ENCODE data around the gene ANKRD1.

Gene ANKRD1

DNA sequence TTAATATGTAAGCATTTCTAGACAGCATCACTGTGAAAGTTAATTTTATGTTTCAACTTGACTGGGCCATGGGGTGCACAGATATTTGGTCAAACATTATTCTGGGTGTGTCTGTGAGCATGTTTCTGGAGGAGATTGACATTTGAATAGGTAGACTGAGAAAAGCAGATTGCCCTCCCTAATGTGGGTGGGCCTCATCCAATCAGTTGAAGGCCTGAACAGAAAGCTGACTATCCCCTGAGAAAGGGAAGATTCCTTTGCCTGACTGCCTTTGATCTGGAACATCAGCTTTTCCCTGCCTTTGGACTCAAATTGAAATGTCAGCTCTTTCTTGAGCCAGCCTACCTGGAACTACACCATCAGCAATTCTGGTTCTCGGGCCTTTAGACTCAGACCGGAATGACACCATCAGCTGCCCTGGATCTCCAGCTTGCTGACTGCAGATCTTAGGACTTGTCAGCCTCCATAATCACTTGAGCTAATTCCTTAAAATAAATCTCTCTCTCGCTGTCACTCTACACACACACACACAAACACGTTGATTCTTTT is 54.8 kb downstream of the ANKRD1 start:
- Histone ChIP-seq H3K27me3 (ENCODE audit: insufficient read depth, low read length, poor library complexity) (peaks cover 25% of the 10 kb centered on the region), H3K4me3 (ENCODE audit: low read depth in 1 of 2, low read length in 2 of 2) (no peak overlapping the region), H4K20me1 (ENCODE audit: insufficient read depth, low read length) (no peaks in the 10 kb centered on the region), H3K27ac (ENCODE audit: low read length) (no peak overlapping the region), H3K9ac (ENCODE audit: low read depth, low read length) (no peak overlapping the region), H3K4me2 (ENCODE audit: insufficient read depth, low read length) (no peak overlapping the region), H3K36me3 (ENCODE audit: insufficient read depth, low read length) (no peaks in the 10 kb centered on the region), H3K79me2 (ENCODE audit: insufficient read depth, low read length) (no peaks in the 10 kb centered on the region), H3K4me1 (ENCODE audit: insufficient read depth, low read length) (peaks cover 1% of the 10 kb centered on the region), H2AFZ (ENCODE audit: low read depth, low read length) (no peak overlapping the region), H3K9me3 (ENCODE audit: insufficient read depth, low read length, severe bottlenecking) (peaks cover 4% of the 10 kb centered on the region)
- ATAC-seq (ENCODE audit: insufficient read depth, low read depth) = no peak
- TF ChIP-seq CTCF (IDR thresholded peaks at IDR 0.05; ENCODE audit: borderline replicate concordance, extremely low read depth, low read length, poor library complexity, severe bottlenecking) (no peak), EZH2 (IDR thresholded peaks at IDR 0.05; ENCODE audit: borderline replicate concordance, low read depth, low read length, severe bottlenecking) (no peak)
- DNase-seq = no peak

DNA sequence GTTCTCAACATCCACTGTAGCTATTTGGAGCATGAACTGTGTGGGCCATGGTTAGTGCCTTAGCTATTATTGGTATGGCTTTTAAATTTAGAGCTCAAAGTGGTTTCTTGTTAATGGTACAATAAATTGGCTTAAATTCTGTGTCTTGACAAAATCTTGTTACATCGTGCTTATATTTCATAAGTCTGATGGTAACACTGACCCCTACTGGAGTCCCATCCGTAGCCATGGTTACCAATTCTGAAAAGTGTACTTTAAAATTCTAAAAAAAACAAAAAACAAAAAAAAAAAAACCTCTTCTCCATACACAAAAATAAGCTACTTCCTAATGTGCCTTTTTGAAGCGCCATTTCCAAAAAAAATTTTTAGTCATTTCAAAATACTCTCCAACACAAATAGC is 55.5 kb downstream of the ANKRD1 start:
- DNase-seq (no peak), ATAC-seq (ENCODE audit: insufficient read depth, low read depth) (no peak)
- H3K79me2 ChIP-seq (ENCODE audit: insufficient read depth, low read length) = no peaks in the 10 kb centered on the region
- no peaks in the 10 kb centered on the region for H3K36me3 ChIP-seq (ENCODE audit: insufficient read depth, low read length)
- TF ChIP-seq CTCF (IDR thresholded peaks at IDR 0.05; ENCODE audit: borderline replicate concordance, extremely low read depth, low read length, poor library complexity, severe bottlenecking) = peak; percentile 34
- TF ChIP-seq EZH2 (IDR thresholded peaks at IDR 0.05; ENCODE audit: borderline replicate concordance, low read depth, low read length, severe bottlenecking) = no peak
- no peaks in the 10 kb centered on the region for H4K20me1 ChIP-seq (ENCODE audit: insufficient read depth, low read length)
- H3K4me2 ChIP-seq (ENCODE audit: insufficient read depth, low read length) = no peak overlapping the region
- H3K4me3 ChIP-seq (ENCODE audit: low read depth in 1 of 2, low read length in 2 of 2) = no peak overlapping the region
- H3K27ac ChIP-seq (ENCODE audit: low read length) = no peak overlapping the region
- no peaks in the 10 kb centered on the region for H3K4me1 ChIP-seq (ENCODE audit: insufficient read depth, low read length)
- peaks cover 32% of the 10 kb centered on the region for H3K27me3 ChIP-seq (ENCODE audit: insufficient read depth, low read length, poor library complexity)
- H3K9ac ChIP-seq (ENCODE audit: low read depth, low read length) = no peak overlapping the region
- peaks cover 4% of the 10 kb centered on the region for H3K9me3 ChIP-seq (ENCODE audit: insufficient read depth, low read length, severe bottlenecking)
- no peak overlapping the region for H2AFZ ChIP-seq (ENCODE audit: low read depth, low read length)

DNA sequence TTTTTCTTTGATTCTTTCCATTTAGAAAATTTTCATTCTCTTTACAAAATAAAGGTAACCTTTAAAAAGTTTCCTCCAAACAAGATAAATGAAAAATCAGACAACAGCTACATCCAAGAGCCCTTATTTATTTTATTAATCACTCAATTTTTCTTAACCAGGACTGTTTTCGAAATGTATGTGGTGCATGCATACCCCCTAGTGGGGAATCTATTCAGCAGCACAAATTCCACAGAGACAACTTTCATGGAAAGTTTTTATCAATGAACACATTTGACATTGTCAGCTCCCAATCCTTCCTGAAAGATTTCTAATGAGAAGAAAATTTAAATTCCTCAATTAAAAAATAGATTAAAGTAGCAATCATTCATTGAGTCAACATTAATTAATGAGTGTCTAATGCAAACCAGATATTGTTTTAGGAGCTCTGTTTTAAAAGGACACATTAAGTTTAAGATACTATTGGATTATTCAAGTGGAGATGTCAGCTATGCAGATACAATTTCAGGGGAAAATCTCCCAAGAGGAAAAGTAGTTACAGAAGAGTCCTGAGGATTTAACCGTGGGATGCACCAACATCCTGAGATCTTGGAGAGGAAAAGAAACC is 57.9 kb downstream of the ANKRD1 start:
- Histone ChIP-seq H4K20me1 (ENCODE audit: insufficient read depth, low read length) (no peaks in the 10 kb centered on the region), H2AFZ (ENCODE audit: low read depth, low read length) (no peak overlapping the region), H3K4me1 (ENCODE audit: insufficient read depth, low read length) (peaks cover 5% of the 10 kb centered on the region), H3K79me2 (ENCODE audit: insufficient read depth, low read length) (no peaks in the 10 kb centered on the region), H3K4me3 (ENCODE audit: low read depth in 1 of 2, low read length in 2 of 2) (no peak overlapping the region), H3K4me2 (ENCODE audit: insufficient read depth, low read length) (no peak overlapping the region), H3K9me3 (ENCODE audit: insufficient read depth, low read length, severe bottlenecking) (no peaks in the 10 kb centered on the region), H3K9ac (ENCODE audit: low read depth, low read length) (no peak overlapping the region), H3K27me3 (ENCODE audit: insufficient read depth, low read length, poor library complexity) (peaks cover 50% of the 10 kb centered on the region), H3K27ac (ENCODE audit: low read length) (no peak overlapping the region), H3K36me3 (ENCODE audit: insufficient read depth, low read length) (no peaks in the 10 kb centered on the region)
- TF ChIP-seq CTCF (IDR thresholded peaks at IDR 0.05; ENCODE audit: borderline replicate concordance, extremely low read depth, low read length, poor library complexity, severe bottlenecking) (peak; percentile 80), EZH2 (IDR thresholded peaks at IDR 0.05; ENCODE audit: borderline replicate concordance, low read depth, low read length, severe bottlenecking) (no peak)
- ATAC-seq (ENCODE audit: insufficient read depth, low read depth) (no peak), DNase-seq (no peak)
